Measurements from ENCODE around the gene CLEC11A.

Gene CLEC11A

GRCh38 chr19:50679177-50680125 lies 43.7 kb upstream of the CLEC11A start:
- peaks cover 21% of the 10 kb centered on the region for H3K4me1 ChIP-seq (ENCODE audit: low read length)
- H3K9me3 ChIP-seq (ENCODE audit: insufficient read depth, low read length) = no peaks in the 10 kb centered on the region
- TF ChIP-seq CTCF (IDR thresholded peaks at IDR 0.05; ENCODE audit: low read depth, low read length) (no peak; the same call in 1 of the 2 replicates), EZH2phosphoT487 (IDR thresholded peaks at IDR 0.05; ENCODE audit: low read depth) (no peak)
- H3K9ac ChIP-seq (ENCODE audit: low read length) = peak overlapping the region; percentile 51; the same call in 1 of the 2 replicates
- H3K79me2 ChIP-seq (ENCODE audit: low read length) = no peaks in the 10 kb centered on the region
- H2AFZ ChIP-seq (ENCODE audit: low read depth, low read length) = peak overlapping the region; percentile 93
- peak overlapping the region; percentile 83 for H3K4me2 ChIP-seq (ENCODE audit: low read length)
- no peaks in the 10 kb centered on the region for H3K36me3 ChIP-seq (replicated peaks; ENCODE audit: low read depth, low read length)
- peak overlapping the region; percentile 27 for H3K27ac ChIP-seq (ENCODE audit: low read length)
- no peaks in the 10 kb centered on the region for H4K20me1 ChIP-seq (ENCODE audit: insufficient read depth, low read length)
- H3K4me3 ChIP-seq (ENCODE audit: low read length) = peak overlapping the region; percentile 62
- H3K27me3 ChIP-seq (ENCODE audit: low read depth, low read length) = peaks cover 41% of the 10 kb centered on the region

- no peak overlapping the region for H3K4me2 ChIP-seq (ENCODE audit: low read length)
- no peaks in the 10 kb centered on the region for H4K20me1 ChIP-seq (ENCODE audit: insufficient read depth, low read length)
- H3K4me3 ChIP-seq (ENCODE audit: low read length) = no peak overlapping the region
- TF ChIP-seq CTCF (IDR thresholded peaks at IDR 0.05; ENCODE audit: low read depth, low read length) (no peak), EZH2phosphoT487 (IDR thresholded peaks at IDR 0.05; ENCODE audit: low read depth) (no peak)
- no peak overlapping the region for H3K9ac ChIP-seq (ENCODE audit: low read length)
- H3K4me1 ChIP-seq (ENCODE audit: low read length) = peaks cover 8% of the 10 kb centered on the region; the same call in 1 of the 2 replicates
- peaks cover 35% of the 10 kb centered on the region for H3K27me3 ChIP-seq (ENCODE audit: low read depth, low read length)
- no peaks in the 10 kb centered on the region for H3K9me3 ChIP-seq (ENCODE audit: insufficient read depth, low read length)
- H2AFZ ChIP-seq (ENCODE audit: low read depth, low read length) = no peak overlapping the region
- no peaks in the 10 kb centered on the region for H3K36me3 ChIP-seq (replicated peaks; ENCODE audit: low read depth, low read length)
- H3K27ac ChIP-seq (ENCODE audit: low read length) = no peak overlapping the region
- H3K79me2 ChIP-seq (ENCODE audit: low read length) = no peaks in the 10 kb centered on the region
Measured at GRCh38 chr19:50686310-50687032, 36.7 kb upstream of the CLEC11A start.

GRCh38 chr19:50688766-50689165 lies 34.4 kb upstream of the CLEC11A start:
- H3K9ac ChIP-seq (ENCODE audit: low read length) = no peak overlapping the region
- H2AFZ ChIP-seq (ENCODE audit: low read depth, low read length) = no peak overlapping the region
- H3K4me1 ChIP-seq (ENCODE audit: low read length) = peaks cover 2% of the 10 kb centered on the region; the same call in 1 of the 2 replicates
- TF ChIP-seq CTCF (IDR thresholded peaks at IDR 0.05; ENCODE audit: low read depth, low read length) (no peak), EZH2phosphoT487 (IDR thresholded peaks at IDR 0.05; ENCODE audit: low read depth) (no peak)
- H4K20me1 ChIP-seq (ENCODE audit: insufficient read depth, low read length) = no peaks in the 10 kb centered on the region
- no peak overlapping the region for H3K4me3 ChIP-seq (ENCODE audit: low read length)
- no peak overlapping the region for H3K27ac ChIP-seq (ENCODE audit: low read length)
- H3K36me3 ChIP-seq (replicated peaks; ENCODE audit: low read depth, low read length) = no peaks in the 10 kb centered on the region
- peaks cover 20% of the 10 kb centered on the region for H3K27me3 ChIP-seq (ENCODE audit: low read depth, low read length)
- no peaks in the 10 kb centered on the region for H3K79me2 ChIP-seq (ENCODE audit: low read length)
- no peak overlapping the region for H3K4me2 ChIP-seq (ENCODE audit: low read length)
- H3K9me3 ChIP-seq (ENCODE audit: insufficient read depth, low read length) = no peaks in the 10 kb centered on the region

- Histone ChIP-seq H3K9ac (ENCODE audit: low read length) (no peak overlapping the region), H3K27ac (ENCODE audit: low read length) (no peak overlapping the region), H3K9me3 (ENCODE audit: insufficient read depth, low read length) (no peaks in the 10 kb centered on the region), H3K36me3 (replicated peaks; ENCODE audit: low read depth, low read length) (no peaks in the 10 kb centered on the region), H2AFZ (ENCODE audit: low read depth, low read length) (no peak overlapping the region), H3K4me2 (ENCODE audit: low read length) (no peak overlapping the region), H3K27me3 (ENCODE audit: low read depth, low read length) (peaks cover 9% of the 10 kb centered on the region), H3K4me1 (ENCODE audit: low read length) (no peaks in the 10 kb centered on the region), H4K20me1 (ENCODE audit: insufficient read depth, low read length) (no peaks in the 10 kb centered on the region), H3K4me3 (ENCODE audit: low read length) (no peak overlapping the region), H3K79me2 (ENCODE audit: low read length) (no peaks in the 10 kb centered on the region)
- TF ChIP-seq CTCF (IDR thresholded peaks at IDR 0.05; ENCODE audit: low read depth, low read length) (no peak), EZH2phosphoT487 (IDR thresholded peaks at IDR 0.05; ENCODE audit: low read depth) (no peak)
Measured at GRCh38 chr19:50690439-50690838, 32.7 kb upstream of the CLEC11A start.

Data from OCI-LY3 (cell line).